GM19328 (cell line): ENCODE results near the gene SMURF2.
"Not testable (repeated sequence)": the region's sequence is repeated elsewhere in the genome, so short reads cannot be mapped to it uniquely, and the experiment has no call there.

Experiments
- ATAC-seq: cut with Tn5 transposase; IDR thresholded peaks from one replicate; pipeline ENCODE4 v1.9.1; 2021; ENCODE audit warnings: mild to moderate bottlenecking, moderate library complexity; ENCODE audit not compliant: unreplicated experiment

SMURF2 gene

DNA sequence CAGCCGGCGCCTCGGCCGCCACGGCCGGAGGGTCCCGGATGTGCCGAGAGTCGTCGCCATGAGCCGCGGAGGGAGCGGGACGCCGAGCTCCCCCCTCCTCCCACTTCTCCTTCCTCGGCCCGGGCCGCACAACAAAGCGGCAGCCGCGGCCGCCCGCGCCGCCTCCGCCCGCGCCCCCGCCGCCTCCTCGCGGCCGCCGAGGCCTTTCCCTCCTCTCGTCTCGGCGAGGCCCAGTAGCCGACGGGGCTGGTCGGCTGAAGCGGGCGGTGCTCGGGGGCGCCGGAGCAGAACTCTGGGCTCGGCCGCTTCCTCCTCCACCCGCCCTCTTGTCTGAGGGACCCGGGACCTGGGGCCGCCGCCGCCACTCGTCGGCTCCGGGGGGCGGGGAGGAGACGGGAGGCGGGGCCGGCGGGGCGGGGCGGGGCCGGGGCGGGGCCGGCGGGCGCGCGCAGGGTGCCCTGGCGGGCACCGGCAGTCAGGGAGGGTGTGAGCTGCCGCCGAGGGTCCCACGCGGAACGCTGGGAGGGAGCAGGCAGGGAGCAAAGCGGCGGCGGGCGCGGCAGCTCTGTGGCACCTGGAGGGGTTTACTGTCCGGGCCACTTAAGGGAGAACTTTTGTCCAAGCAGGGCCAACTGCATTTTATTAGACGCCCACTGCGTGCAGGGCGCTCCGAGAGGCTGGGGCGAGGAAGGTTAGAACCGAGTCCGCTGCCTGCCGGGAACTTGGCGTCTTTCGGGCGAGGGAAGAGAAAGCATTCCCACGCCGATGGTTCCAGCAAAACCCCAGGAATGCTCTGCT, at the start of gene SMURF2:
TSS of gene SMURF2 (minus strand) at position 332 of the 798 bp plus-strand sequence. CDS start 427 bp downstream, outside the sequence.
- ATAC-seq = peak; percentile 80

DNA sequence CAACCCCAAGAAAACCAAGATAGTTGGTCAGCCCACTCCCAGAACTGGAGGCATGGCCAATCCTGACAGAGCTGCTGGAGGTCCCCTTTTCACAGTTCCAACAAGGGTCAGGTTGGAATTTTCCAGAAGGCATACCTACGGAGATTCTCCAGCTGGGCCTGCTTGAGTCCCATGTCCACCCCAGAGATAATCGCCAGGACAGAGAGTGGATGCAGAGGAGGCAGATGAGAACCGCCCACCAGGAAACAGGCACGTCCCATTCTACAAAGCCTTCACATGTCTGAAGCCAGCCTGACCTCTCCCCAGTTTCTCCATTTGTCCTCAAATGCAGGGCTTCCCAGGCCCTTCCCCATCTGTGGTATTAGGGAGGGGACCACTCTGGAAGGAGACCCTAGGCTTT, 47.4 kb upstream of the SMURF2 start:
- ATAC-seq = no peak

DNA sequence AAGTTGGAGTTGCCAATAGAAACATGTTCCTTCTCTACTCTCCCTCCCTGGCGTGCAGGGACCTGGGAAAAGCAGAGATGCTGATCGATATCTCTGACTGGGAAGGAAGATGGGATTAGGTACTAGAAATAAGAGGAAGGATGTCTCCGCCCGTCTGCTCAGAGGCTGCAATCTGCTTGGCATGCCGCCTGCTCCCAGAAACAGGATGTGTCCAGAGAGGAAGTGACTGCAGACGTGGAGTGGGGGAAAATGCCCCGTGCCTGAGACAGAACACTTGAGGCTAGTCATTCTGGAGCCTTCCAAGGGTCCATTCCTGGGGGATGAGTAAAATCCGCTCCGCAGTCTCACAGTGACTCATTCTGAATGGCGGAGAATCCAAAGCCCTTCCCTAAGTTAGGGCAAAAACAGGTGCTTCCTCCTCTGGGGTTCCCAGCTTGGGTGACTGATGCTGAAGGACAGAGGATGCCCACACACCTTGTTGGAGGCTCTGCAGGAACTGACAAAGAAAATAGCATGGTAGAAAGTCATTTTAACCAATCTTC, 45.0 kb upstream of the SMURF2 start:
- ATAC-seq = no peak

DNA sequence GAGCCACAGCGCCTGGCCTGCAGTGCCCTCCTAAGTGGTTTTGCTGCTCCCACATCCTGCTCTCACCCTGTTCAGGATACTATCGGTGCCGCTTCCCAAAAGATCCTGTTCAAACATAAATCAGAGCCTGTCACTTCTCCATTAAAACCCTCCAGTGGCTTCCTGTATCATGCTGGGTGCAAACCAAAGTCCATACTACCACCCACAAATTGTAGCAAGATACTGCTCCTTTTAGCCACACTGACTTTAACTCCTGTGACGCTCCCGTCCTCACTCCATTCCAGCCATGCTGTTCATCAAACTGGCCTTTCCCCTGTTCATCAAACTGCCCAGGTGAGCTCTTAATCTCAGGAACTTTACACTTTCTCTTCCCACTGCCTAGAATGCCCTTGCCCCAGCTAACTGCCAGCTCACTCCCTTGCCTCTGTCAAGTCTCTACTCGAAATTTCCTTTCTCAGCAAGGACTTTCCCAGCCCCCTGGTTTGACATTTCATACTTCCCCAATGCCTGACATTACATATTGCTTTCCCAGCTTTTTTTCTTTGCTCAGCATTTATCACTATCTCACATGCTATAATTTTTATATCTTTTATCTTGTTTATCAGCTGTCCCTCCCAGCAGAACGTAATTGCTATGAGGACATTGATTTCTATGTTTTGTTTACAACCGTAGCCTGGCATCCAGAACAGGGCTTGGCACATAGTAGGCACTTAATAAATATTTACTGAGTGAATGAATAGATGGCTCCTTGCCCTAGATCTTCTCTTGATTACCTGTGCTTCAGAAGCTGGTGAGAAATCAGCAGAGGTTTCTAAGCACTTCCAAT, 44.3 kb upstream of the SMURF2 start:
- ATAC-seq = no peak

DNA sequence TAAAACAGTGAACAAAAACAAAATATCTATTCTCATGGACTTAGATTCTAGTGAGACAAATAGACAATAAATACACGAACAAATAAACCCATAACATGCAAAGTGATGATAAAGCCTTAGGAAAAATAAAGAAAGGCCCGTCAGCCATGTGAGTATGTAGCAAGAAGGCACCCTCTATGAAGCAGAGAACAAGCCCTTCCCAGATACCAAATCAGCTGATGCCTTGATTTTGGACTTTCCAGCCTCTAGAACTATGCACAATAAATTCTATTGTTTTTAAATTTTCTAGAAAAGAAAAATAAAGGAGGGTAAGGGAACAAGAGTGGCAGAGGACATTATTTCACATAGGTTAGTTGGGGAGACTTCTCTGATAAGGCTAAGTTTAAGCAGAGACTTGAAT, 40.7 kb upstream of the SMURF2 start:
- ATAC-seq = no peak

DNA sequence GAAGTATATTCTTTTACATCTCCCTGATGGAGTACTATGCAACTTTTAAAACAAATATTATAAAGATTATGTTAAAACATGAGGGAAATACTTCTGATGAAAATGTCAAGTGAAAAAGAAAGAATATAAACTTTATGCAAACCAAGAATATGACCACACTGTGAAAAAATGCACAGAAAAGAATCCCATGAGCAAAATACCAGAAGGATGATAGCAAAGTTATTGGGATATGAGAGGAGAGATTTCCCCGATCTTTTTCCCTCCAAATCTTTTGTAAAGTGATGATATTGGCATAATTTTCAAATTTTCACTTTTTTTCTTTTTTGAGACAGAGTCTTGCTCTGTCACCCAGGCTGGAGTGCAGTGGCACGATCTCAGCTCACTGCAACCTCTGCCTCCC, 36.6 kb upstream of the SMURF2 start:
- ATAC-seq = no peak

DNA sequence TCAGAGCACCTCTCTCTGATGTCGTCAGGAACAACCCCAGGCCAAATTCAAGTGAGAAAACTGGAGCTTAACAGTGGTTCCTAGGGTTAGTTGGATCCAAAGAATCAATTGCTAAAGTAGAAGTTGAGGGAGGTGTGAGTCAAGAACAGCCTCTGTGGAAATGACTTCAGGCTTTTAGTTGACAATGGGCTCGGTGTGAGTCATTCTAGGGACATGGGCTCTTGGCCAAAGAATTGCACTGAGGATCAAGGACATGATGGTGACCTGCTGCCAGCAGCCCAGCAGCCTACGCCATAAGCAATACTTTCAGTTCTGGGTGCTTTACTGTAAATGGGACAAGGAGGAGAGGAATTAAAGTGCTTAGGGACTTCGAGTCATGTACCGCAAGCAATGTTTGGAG, 32.1 kb upstream of the SMURF2 start:
- no peak for ATAC-seq

DNA sequence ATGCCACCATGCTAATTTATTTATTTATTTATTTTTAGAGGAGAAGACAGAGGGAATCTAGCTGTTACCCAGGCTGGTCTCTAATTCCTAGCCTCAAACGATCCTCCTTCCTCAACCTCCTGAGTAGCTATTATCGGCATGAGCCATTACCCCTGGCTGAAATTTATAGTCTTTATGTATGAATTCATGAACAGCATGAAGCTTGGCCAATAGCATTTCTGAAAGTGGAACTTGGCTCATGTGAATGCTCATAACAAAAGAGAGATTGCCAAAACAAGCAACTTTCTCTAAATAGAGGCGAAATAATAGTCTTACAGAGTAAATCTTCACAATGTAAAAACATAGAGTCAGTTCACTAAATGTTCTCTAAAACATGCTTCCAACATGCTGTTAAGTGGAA, 30.1 kb upstream of the SMURF2 start:
- no peak for ATAC-seq

DNA sequence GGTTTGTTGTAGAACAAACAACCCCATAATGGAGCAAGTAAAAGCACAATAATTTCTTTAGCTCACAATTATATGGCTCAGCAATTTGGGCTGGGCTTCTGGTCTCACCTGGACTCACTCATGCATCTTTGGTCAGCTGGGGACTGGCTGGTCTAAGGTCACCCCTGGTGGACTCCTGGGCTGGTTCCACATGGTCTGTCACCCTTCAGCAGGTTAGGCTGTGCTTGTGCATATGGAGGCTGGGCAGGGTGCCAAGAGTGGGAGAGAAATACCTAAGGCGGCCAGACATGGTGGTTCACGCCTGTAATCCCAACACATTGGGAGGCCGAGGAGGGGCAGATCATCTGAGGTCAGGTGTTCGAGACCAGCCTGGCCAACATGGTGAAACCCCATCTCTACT, 27.0 kb upstream of the SMURF2 start:
- no peak for ATAC-seq

DNA sequence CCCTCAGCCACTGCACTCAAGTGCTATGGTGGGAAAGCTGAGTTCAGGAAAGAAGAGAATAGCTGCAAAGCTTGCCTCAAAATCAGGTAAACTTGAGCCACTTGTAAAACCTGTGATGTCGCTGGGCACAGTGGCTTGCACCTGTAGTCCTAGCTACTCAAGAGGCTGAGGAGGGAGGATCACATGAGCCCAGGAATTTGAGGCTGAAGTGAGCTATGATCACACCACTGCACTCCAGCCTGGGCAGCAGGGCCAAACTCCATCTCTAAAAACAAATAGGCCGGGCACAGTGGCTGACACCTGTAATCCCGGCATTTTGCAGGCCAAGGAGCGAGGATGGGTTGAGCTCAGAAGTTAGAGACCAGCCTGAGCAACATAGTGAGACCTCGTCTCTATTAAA, 26.4 kb upstream of the SMURF2 start:
- ATAC-seq = no peak

DNA sequence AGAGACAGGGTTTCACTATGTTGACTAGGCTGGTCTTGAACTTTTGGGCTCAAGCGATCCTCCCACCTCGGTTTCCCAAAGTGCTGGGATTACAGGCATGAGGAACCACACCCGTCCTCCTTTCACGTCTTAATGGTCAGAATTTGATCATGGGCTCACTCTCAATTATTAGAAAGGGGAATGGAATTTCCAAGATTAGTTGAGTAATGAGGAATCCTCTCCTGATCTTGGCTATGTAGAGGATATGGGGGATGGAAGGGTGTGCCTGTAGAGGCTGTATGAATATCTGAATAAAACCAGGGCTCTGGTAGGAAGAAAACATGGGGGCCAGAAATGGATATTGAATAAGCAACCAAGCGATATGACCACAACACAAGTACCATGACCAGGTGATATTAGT, 25.9 kb upstream of the SMURF2 start:
- ATAC-seq = no peak

DNA sequence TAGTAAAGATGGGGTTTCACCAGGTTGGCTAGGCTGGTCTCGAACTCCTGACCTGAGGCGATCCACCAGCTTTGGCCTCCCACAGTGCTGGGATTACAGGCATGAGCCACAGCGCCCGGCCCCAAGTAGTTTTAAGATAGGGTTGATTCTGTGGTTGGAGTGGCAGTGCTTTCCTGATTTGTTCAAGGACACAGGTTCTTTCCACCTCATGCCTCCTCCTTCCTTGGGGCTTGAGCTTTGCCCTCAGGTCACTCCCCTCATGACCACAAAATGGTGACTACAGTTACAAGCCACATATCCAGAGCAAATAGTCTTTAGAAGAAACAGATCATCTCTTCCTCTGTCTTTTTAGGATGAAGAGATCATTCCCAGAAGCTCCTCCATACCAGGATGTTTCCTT, 25.3 kb upstream of the SMURF2 start:
- no peak for ATAC-seq

DNA sequence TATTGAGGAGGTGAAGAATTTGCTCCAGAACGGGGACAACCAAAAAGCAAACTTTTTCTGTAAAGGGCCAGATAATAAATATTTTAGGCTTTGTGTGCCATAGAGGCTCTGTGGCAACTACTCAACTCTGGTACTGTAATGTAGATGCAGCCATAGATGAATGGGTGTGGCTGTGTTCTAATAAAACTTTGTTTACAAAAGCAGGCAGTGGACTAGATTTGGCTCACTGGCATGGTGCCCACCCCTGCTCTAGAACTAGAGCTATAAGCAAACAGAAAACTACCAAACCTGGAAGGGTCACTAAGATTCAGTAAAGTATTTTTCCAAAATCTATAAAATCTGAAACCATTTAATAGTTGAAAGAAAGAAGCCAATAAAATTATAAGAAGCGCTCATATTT, 24.6 kb upstream of the SMURF2 start:
- no peak for ATAC-seq

DNA sequence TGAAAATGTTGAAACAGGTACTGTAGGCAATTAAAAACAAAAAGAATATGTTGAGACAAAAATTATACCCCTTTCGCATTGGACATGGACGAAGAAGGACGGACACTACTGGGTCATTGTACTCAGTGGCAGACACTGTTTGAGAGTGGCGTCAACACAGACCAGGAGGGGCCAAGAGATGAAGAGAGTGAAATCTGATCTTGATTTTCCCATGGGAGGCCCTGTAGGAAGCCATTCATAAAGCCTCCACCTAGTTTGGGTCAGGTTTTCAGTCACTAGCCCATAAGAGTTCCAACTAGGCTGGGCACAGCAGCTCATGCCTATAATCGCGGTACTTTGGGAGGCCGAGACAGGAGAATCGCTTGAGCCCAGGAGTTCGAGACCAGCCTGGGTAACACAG, 23.6 kb upstream of the SMURF2 start:
- ATAC-seq = no peak

DNA sequence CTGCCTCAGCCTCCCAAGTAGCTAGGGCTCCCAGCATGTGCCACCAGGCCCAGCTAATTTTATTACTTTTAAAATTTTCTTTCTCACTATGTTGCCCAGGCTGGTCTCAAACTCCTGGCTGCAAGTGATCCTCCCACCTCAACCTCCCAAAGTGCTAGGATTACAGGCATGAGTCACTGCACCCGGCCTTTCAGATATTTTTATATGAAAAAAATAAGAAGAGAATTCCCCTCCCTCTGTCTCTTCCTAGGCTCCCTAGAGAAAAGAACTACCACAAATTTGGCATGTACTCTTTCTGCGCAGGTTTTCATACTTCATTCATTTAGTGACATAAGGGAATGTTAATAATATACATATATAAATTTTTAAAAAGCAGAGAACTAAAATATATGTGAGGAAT, 21.7 kb upstream of the SMURF2 start:
- ATAC-seq = no peak

DNA sequence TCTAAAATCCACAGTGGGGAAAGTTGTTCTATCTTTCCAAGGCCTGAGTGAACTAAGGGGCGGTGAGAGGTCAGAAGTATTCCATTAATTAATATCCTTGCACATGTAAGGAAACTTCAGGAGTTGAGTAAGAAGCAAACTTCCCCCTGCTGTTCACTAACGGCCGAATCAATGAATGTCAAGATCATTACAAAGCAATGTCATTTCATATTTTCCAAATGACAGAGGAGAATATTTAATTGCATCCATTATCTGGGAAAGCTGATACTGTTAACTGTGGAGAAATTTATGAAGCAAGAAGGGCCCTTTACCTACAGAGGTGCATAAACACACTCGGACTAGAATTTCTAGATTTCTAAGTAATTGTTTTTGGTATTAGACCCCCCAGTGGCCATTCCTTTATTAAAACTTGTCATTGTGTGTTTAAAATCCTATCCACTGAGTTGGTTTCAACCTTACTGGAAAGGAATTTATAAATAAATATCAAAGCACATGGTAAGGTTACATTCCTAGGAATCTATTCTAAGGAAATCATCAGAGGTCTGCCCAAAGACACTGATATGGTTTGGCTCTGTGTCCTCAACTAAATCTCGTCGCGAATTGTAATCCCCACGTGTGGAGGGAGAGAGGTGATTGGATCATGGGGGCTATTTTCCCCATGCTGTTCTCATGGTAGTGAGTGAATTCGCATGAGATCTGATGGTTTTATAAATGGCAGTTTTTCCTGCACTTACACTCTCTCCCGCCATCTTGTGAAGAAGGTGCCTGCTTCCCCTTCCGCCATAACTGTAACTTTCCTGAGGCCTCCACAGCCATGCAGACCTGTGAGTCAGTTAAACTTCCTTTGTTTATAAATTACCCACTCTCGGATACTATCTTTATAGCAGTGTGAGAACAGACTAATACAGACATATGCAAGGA, 20.4 kb upstream of the SMURF2 start:
- ATAC-seq = no peak

DNA sequence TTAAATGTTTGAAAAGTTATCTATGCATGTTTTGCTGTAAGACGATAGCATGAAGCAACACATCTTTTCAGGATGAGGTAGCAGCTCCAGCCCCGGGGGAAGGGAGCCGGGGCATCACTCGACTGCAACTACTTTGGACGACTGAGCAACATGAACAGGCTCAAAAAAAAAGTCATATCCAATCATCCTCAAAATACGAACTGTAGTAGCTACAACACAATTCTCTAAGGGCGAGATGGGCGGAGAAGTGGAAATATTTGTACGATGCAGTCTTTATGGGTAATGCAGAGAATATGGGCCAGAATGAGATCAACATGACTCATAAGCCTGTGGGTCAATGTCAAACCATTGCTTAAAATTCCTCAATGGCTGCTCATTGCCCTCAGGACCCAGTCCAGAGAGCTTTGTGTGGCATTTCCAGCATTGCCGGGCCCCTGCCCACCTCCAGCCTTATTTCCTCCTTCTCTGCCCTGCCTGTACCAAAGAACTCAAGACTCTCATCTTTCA, 17.7 kb upstream of the SMURF2 start:
- no peak for ATAC-seq

DNA sequence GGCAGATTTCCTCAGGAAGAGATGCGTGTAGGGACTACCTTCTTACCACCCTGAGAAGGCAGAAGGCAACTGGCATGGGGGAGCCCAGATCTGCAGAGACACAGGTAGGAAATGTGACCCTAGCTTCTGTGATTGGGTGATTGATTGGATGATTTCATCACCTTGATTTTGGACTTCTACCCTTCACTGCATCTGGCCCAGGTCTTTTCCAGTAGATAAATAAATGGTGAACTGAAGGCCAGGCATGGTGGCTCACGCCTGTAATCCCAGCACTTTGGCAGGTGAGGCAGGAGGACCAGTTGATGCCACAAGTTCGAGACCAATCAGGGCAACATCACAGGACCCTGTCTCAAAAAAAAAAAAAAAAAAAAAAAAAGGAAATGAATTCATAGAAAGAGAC, 14.7 kb upstream of the SMURF2 start:
- ATAC-seq = no peak

DNA sequence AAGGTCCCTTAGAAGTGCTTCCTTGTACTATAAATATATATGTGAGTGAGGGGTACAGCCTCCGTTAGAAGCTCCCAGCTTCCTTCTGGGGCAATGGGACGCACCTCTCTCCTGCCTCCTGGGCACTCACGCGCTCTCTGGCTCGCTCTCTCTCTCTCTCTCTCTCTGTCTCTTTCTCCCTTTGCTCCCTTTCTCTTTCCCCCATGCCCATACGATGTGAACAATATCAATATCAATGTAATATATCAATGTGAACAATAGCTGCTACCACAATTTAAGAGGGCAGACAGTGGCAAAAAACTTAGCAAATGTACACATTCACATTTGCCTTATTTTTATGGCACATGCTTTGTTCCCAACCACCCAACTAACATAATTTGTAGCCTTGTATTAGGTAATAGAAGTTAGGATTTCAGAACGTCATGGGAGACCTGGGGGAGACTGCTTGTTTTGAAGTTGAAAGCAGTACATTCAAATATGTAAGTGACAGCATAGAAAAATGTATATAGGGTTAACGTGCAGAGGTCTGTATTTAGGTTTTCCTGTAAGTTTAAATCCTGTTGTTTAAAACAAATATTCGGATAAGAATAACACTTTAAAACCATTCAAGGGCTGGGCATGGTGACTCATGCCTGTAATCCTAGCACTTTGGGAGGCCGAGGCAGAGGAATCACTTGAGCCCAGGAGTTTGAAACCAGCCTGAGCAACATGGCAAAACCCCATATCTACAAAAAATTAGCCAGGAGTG, 8.9 kb upstream of the SMURF2 start:
- ATAC-seq = not testable (repeated sequence)
